Mesendoderm (in vitro differentiated cells): ENCODE results near the gene FZD2.
"Not testable (repeated sequence)": the region's sequence is repeated elsewhere in the genome, so short reads cannot be mapped to it uniquely, and the experiment has no call there.

Experiments
- DNase-seq: peaks from one replicate; pipeline ENCODE4 v3.0.0; 2013
- H2AK5ac ChIP-seq: 2 replicates; pipeline ENCODE4 v1.6.1; 2013; ENCODE audit warnings: low read length, inconsistent platforms
- H2BK120ac ChIP-seq: 2 replicates; pipeline ENCODE4 v1.6.1; 2013; ENCODE audit warnings: low read depth, mild to moderate bottlenecking, low read length, moderate library complexity, mixed read lengths
- H2BK15ac ChIP-seq: replicated peaks from 2 replicates; pipeline ENCODE4 v1.6.1; 2013; ENCODE audit warnings: low read depth, mild to moderate bottlenecking, moderate library complexity
- H2BK5ac ChIP-seq: 2 replicates; pipeline ENCODE4 v1.6.1; 2013; ENCODE audit warnings: low read length, inconsistent platforms
- H3K18ac ChIP-seq: 2 replicates; pipeline ENCODE4 v1.6.1; 2013; ENCODE audit warnings: mild to moderate bottlenecking, low read length, mixed read lengths
- H3K23ac ChIP-seq: one replicate; pipeline ENCODE4 v1.6.1; 2013; ENCODE audit warnings: low read length
- H3K27ac ChIP-seq: 2 replicates; pipeline ENCODE4 v1.5.1; 2013; ENCODE audit warnings: low read depth, mild to moderate bottlenecking, inconsistent platforms, low read length, moderate library complexity
- H3K27me3 ChIP-seq: 2 replicates; pipeline ENCODE4 v1.6.1; 2013; ENCODE audit warnings: low read length, control low read depth, mild to moderate bottlenecking, inconsistent platforms; ENCODE audit not compliant: insufficient read depth, poor library complexity
- H3K36me3 ChIP-seq: 2 replicates; pipeline ENCODE4 v1.6.1; 2013; ENCODE audit warnings: low read length, inconsistent platforms; ENCODE audit not compliant: control insufficient read depth, insufficient read depth
- H3K4ac ChIP-seq: one replicate; pipeline ENCODE4 v1.6.1; 2013; ENCODE audit warnings: low read depth, mild to moderate bottlenecking, low read length, moderate library complexity
- H3K4me1 ChIP-seq: 2 replicates; pipeline ENCODE4 v1.6.1; 2013; ENCODE audit warnings: low read depth, low read length, inconsistent platforms; ENCODE audit not compliant: control insufficient read depth
- H3K4me2 ChIP-seq: 2 replicates; pipeline ENCODE4 v1.6.1; 2013; ENCODE audit warnings: low read length
- H3K4me3 ChIP-seq: 2 replicates; pipeline ENCODE4 v1.5.1; 2013; ENCODE audit warnings: mild to moderate bottlenecking, low read length
- H3K56ac ChIP-seq: one replicate; pipeline ENCODE4 v1.6.1; 2013; ENCODE audit warnings: low read length
- H3K79me1 ChIP-seq: 2 replicates; pipeline ENCODE4 v1.6.1; 2013; ENCODE audit warnings: low read length, inconsistent platforms
- H3K79me2 ChIP-seq: 2 replicates; pipeline ENCODE4 v1.6.1; 2013; ENCODE audit warnings: mild to moderate bottlenecking, low read length; ENCODE audit not compliant: control insufficient read depth, insufficient read depth
- H3K9ac ChIP-seq: 2 replicates; pipeline ENCODE4 v1.6.1; 2013; ENCODE audit warnings: low read length, inconsistent platforms
- H4K5ac ChIP-seq: one replicate; pipeline ENCODE4 v1.6.1; 2013; ENCODE audit warnings: low read length
- H4K8ac ChIP-seq: one replicate; pipeline ENCODE4 v1.6.1; 2013; ENCODE audit warnings: low read depth, mild to moderate bottlenecking, control low read depth, low read length, moderate library complexity
- WGBS: extraction: QIAGEN DNeasy Blood & Tissue Kit; methylation state at CpG from one replicate; pipeline ENCODE4 v1.1.7; 2013; ENCODE audit warnings: low lambda C conversion rate, missing lambda C conversion rate; ENCODE audit not compliant: insufficient coverage; ENCODE audit errors: extremely low coverage; 5-methylcytosine and 5-hydroxymethylcytosine counted together

The FZD2 gene

GRCh38 chr17:44565866-44566443 is 8.7 kb downstream of the FZD2 start:
- WGBS = no CpG with 5 or more reads among the region's 14 CpGs
- Histone ChIP-seq H3K79me1 (no peaks in the 10 kb centered on the region), H3K27me3 (no peaks in the 10 kb centered on the region), H2BK15ac (no peak overlapping the region), H3K4ac (no peak overlapping the region), H3K79me2 (no peaks in the 10 kb centered on the region), H3K23ac (no peak overlapping the region), H3K18ac (no peak overlapping the region), H2BK5ac (no peak overlapping the region), H3K4me1 (peaks cover 9% of the 10 kb centered on the region), H3K27ac (peak overlapping the region; percentile 44), H3K36me3 (no peaks in the 10 kb centered on the region), H4K5ac (no peak overlapping the region), H3K4me3 (no peak overlapping the region), H3K4me2 (no peak overlapping the region), H3K9ac (no peak overlapping the region), H2BK120ac (no peak overlapping the region), H4K8ac (no peak overlapping the region), H3K56ac (no peak overlapping the region), H2AK5ac (no peak overlapping the region)
- no peak for DNase-seq

DNA sequence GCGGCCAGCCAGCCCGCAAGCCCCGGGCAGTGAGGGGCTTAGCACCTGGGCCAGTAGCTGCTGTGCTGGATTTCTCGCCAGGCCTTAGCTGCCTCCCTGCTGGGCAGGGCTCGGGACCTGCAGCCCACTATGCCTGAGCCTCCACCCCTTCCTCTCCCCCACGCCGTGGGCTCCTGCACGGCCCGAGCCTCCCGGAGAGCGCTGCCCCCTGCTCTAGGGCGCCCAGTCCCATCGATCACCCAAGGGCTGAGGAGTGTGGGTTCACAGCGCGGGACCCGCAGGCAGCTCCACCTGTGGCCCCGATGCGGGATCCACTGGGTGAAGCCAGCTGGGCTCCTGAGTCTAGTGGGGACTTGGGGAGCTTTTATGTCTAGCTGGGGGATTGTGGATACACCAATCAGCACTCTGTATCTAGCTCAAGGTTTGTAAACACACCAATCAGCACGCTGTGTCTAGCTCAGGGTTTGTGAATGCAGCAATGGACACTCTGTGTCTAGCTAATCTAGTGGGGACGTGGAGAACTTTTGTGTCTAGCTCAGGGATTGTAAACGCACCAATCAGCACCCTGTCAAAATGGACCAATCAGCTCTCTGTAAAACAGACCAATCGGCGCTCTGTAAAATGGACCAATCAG is 11.1 kb downstream of the FZD2 start:
- no CpG with 5 or more reads among the region's 23 CpGs for WGBS
- not testable (repeated sequence) for H2BK120ac ChIP-seq, H3K36me3 ChIP-seq, H3K23ac ChIP-seq, H3K4ac ChIP-seq, H2BK15ac ChIP-seq, H4K8ac ChIP-seq, H3K27me3 ChIP-seq, H4K5ac ChIP-seq, H3K79me2 ChIP-seq, H2AK5ac ChIP-seq, H3K4me3 ChIP-seq, H3K56ac ChIP-seq, H3K9ac ChIP-seq, H2BK5ac ChIP-seq, H3K18ac ChIP-seq, H3K79me1 ChIP-seq, DNase-seq, H3K4me1 ChIP-seq, H3K27ac ChIP-seq, H3K4me2 ChIP-seq

DNA sequence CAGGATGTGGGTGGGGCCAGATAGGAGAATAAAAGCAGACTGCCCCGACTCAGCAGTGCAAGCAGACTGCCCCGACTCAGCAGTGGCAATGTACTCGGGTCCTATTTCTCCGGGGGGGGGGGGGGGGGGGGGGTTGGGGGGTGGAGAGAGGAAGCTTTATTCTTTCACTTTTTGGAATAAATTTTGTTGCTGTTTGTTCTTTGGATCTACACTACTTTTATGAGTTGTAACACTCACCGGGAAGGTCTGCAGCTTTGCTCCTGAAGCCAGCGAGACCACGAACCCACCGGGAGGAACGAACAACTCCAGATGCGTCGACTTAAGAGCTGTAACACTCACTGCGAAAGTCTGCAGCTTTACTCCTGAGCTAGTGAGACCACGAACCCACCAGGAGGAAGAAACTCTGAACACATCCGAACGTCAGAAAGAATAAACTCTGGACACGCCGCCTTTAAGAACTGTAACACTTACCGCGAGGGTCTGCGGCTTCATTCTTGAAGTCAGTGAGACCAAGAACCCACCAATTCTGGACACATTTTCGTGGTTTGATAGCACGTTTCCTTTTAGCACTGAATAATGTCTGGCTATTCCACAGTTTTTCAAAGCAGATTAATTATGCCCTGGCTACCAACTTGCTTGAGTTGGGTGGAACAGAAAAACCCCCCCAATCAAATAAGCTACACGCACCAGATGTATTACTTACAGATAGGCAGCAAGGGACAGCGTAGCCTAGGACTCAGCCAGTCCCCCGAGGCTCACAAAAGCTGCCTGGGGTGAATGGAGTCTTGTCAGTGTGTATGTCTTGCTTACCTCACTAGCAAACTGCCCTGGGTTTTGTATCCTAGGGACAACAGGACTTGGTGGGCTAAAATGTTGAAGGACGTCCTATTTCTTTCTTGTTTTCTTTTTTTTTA is 11.9 kb downstream of the FZD2 start:
- peak; percentile 61 for DNase-seq
- H3K79me2 ChIP-seq = no peaks in the 10 kb centered on the region
- H3K4me1 ChIP-seq = no peaks in the 10 kb centered on the region
- no peaks in the 10 kb centered on the region for H3K79me1 ChIP-seq
- no peak overlapping the region for H3K56ac ChIP-seq
- H2BK15ac ChIP-seq = no peak overlapping the region
- no peak overlapping the region for H3K4me3 ChIP-seq
- no peak overlapping the region for H3K4ac ChIP-seq
- H2AK5ac ChIP-seq = no peak overlapping the region
- no CpG with 5 or more reads among the region's 26 CpGs for WGBS
- H3K4me2 ChIP-seq = no peak overlapping the region
- no peak overlapping the region for H4K8ac ChIP-seq
- H3K27ac ChIP-seq = no peak overlapping the region
- no peak overlapping the region for H4K5ac ChIP-seq
- H3K9ac ChIP-seq = no peak overlapping the region
- no peaks in the 10 kb centered on the region for H3K27me3 ChIP-seq
- no peak overlapping the region for H3K23ac ChIP-seq
- no peak overlapping the region for H2BK120ac ChIP-seq
- no peak overlapping the region for H2BK5ac ChIP-seq
- no peak overlapping the region for H3K18ac ChIP-seq
- H3K36me3 ChIP-seq = no peaks in the 10 kb centered on the region

DNA sequence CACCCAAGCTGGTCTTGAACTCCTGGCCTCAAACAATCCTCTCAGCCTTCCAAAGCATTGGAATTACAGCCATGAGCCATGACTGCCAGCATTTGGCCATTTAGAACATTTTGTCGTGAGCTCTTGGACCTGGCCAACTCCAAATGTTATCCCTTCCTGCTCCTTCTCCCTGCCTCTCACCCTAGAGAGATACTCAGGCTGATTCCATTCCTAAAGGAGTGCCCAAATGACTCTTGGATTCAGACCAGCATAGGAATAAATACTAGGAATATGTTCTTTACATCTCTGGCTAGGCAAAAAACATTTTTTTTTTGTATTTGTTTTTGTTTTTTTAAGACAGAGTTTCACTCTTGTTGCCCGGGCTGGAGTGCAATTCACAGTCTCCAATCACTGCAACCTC is 15.5 kb downstream of the FZD2 start:
- no peaks in the 10 kb centered on the region for H3K79me1 ChIP-seq
- H3K4me1 ChIP-seq = no peaks in the 10 kb centered on the region
- H2AK5ac ChIP-seq = no peak overlapping the region
- H2BK5ac ChIP-seq = no peak overlapping the region
- H3K4ac ChIP-seq = no peak overlapping the region
- H3K27ac ChIP-seq = no peak overlapping the region
- no CpG with 5 or more reads among the region's 2 CpGs for WGBS
- H3K4me3 ChIP-seq = no peak overlapping the region
- H2BK15ac ChIP-seq = no peak overlapping the region
- H3K9ac ChIP-seq = no peak overlapping the region
- H3K36me3 ChIP-seq = no peaks in the 10 kb centered on the region
- H3K56ac ChIP-seq = no peak overlapping the region
- H4K5ac ChIP-seq = no peak overlapping the region
- H3K4me2 ChIP-seq = no peak overlapping the region
- no peak for DNase-seq
- H4K8ac ChIP-seq = no peak overlapping the region
- no peak overlapping the region for H3K18ac ChIP-seq
- no peaks in the 10 kb centered on the region for H3K79me2 ChIP-seq
- no peaks in the 10 kb centered on the region for H3K27me3 ChIP-seq
- H3K23ac ChIP-seq = no peak overlapping the region
- H2BK120ac ChIP-seq = no peak overlapping the region

DNA sequence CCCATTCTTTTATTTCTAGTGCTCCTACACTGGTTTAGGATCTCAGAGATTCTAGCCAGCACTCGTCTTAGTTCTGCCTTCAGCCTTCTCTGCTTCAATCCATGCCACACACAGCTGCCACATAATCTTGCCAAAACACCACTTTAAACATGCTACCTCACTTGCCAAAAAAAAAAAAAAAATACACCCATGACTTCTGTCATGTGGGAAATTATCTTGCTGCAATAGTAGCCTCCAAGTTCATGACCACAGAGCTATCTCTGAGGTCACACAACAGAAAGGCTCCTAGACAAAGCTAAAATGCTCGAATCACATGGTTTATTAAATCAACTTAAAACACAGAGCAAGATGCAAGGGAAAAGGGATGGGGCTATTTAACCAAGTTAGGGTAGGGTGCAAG is 18.1 kb downstream of the FZD2 start:
- no peak overlapping the region for H2BK15ac ChIP-seq
- no peaks in the 10 kb centered on the region for H3K36me3 ChIP-seq
- H3K4me3 ChIP-seq = no peak overlapping the region
- H3K18ac ChIP-seq = no peak overlapping the region
- no peak overlapping the region for H3K27ac ChIP-seq
- DNase-seq = no peak
- no peaks in the 10 kb centered on the region for H3K79me2 ChIP-seq
- H3K9ac ChIP-seq = no peak overlapping the region
- H3K23ac ChIP-seq = no peak overlapping the region
- H4K8ac ChIP-seq = no peak overlapping the region
- no peak overlapping the region for H2AK5ac ChIP-seq
- no peak overlapping the region for H4K5ac ChIP-seq
- WGBS = no CpG with 5 or more reads among the region's 2 CpGs
- H3K4ac ChIP-seq = no peak overlapping the region
- no peaks in the 10 kb centered on the region for H3K27me3 ChIP-seq
- no peak overlapping the region for H3K56ac ChIP-seq
- H2BK5ac ChIP-seq = no peak overlapping the region
- no peaks in the 10 kb centered on the region for H3K79me1 ChIP-seq
- H3K4me2 ChIP-seq = no peak overlapping the region
- H2BK120ac ChIP-seq = no peak overlapping the region
- H3K4me1 ChIP-seq = no peaks in the 10 kb centered on the region
